HG03039 (cell line): Measurements from ENCODE around the gene PTDSS2.
"Not testable (repeated sequence)": the region's sequence is repeated elsewhere in the genome, so short reads cannot be mapped to it uniquely, and the experiment has no call there.

Experiments
- ATAC-seq: cut with Tn5 transposase; IDR thresholded peaks from one replicate; pipeline ENCODE4 v1.9.1; 2021; ENCODE audit warnings: mild to moderate bottlenecking, moderate library complexity; ENCODE audit not compliant: unreplicated experiment

The PTDSS2 gene

GRCh38 chr11:413120-414081, 36.7 kb upstream of the PTDSS2 start:
- ATAC-seq: no peak

- ATAC-seq: no peak
Observed at GRCh38 chr11:414318-414857, 35.7 kb upstream of the PTDSS2 start.

DNA sequence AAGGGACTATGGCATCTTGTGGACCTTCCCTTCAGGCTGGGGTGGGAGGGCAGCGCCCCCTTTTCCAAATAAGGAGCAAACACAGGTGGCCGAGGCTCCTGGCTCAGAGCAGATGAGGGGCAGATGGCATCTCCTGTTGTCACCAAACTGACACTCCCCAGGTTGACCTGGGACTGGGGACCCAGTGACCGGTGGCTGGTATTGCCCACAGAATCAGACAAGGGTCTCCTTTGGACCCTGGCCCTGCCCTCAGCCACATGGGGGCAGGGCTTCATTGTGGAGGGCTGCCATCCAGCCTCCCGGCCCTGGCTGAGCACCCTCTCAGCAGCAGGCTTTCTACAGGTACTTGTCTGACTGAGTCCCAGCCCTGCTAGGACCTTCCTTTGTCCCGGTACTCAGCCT, 34.4 kb upstream of the PTDSS2 start:
- no peak for ATAC-seq

DNA sequence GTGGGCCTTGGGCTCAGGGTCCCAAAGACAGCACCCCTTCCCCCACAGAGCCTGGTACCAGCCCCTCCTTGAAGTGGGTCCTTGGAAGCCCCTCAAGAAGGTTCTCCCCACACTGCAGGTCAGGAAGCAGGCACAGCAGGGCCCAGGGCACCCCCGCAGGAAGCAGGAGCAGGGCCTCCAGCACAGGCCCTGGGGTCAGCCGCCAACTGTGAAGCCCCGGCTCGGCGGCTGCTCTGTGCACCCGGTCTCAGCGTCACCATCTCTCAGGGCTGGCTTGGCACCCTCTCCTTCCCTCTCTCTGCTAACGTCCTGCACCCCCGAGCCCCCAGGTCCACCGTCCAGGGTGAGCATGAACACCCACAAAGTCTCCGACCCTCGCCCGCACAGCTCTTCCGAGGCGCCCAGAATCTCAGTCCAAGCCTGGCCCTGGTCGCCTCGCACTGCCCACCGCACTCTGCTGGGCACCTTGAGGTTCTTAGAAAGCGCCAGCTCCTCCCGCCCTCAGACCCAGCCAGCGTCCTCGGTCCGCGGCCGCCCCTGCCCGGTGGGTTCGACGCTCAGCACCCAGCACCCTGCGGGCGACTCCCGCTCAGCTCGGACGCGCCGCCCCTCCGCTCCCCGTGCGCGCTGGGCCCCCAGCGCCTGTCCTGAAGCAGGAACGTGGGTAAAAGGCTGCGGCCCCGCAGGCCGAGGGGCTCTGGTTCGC, 33.9 kb upstream of the PTDSS2 start:
- no peak for ATAC-seq

DNA sequence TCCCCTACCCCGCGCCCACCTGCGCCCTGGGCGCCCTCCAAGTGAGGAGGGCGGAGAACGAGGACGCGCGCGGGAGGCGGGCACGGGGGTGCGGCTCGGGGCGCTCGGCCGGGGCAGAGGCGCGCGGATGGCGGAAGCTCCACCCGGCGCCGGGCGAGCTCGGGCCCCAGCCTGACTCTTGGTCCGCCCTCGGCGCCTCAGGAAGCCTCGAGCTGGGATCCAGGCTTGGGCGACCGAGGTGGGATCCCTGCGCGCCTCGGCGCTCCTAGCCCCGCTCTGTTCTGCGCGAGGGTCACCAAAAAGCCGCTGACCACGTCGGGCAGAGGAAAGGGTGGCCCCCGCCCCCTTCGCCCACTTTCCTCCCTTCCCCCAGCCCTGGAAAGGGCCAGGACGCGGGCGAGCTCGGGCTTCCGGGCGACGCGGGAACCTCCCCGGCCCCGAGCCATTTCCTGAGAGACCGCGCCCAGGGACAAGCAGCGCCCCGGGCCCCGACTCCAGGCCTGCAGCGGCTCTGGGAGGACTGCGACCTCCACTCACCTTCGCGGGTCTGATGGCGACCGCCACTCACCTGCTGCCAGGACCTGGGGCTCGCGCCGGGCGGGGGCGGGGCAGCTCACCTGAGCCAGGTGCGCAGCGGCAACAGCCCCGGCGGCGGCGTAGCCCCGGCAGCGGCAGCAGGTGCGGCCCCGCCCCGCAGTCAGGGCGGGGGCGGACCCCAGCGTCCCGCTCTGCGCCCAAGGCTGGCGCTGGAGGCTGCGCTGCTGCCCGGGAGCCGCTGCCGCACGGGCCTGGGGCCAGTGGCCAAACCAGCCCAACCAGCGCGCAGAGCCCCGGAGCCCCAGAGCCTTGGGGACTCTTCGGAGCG, 33.1 kb upstream of the PTDSS2 start:
- no peak for ATAC-seq

DNA sequence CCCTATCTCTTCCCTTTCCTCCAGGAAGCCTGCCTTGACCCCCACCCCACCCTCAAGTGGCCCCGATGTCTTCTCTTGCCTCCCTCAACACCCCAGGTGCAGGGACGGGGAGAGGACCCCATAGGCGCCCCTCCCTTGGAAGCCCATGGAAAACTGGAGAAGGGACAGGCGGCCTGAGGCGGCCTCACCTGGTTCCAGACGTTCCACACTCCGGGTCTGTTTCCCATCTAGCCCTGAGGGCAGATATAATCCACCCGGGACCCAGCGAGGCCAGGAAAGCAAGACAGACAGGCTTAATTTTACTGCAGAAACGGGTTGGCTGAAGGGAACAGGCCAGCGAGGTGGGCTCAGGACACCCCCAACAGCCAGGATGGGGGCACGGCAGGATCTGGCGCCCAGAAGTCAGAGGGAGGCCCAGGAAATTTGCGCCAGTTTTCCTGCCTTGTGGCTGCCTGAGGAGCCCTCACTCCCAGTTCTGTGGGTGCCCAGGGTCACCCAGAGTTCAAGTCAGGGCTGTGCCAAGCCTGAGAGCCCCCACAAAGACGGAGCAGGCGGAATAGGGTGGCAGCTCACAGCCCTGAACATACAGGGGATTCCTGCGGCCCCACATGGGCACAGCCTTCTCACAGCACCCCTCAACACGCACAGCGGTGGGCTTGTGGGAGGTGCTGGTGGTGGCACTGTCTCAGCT, 32.3 kb upstream of the PTDSS2 start:
- no peak for ATAC-seq

- ATAC-seq: no peak
Observed at GRCh38 chr11:418343-419247, 31.5 kb upstream of the PTDSS2 start.

- ATAC-seq: no peak
Observed at GRCh38 chr11:419248-420005, 30.7 kb upstream of the PTDSS2 start.

DNA sequence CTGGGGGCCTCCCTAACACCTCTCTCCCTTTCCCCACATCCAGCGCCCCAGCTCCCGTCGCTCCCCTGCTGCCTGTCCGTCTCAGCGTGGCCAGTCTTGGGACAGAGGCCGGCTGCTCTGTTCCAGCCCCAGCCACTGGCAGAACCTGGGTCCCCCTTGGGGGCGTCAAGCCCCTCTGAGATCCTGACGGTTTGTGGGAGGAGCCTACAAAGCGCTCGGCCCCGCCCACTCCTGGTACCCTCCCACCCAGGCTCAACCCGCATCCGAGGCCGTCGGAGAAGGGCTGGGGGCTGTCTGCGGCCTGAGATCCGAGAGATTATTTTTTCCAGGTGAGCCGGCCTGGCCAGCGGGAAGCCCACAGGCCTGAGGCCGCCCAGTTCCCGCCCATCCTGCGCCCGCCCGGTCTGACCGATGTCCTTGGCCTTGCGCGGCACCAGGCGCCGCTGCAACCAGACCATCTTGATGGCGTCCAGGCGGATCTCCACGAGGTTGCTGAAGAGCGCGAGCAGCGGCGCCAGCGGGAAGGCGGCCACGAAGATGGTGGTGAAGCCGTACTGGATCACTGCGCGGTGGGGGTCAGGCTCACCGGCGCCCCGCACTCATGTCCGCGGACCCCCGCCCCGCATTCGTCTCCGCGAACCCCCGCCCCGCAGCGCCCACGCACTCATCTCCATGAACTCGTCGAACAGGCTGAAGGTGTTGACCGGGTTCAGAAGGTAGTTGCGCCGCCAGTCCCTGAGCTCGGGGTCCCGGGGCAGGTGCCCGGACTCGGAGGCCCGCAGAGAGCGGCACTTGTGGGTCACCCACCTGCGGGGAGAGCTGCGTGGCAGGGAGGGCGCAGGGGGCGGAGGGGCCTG, 29.8 kb upstream of the PTDSS2 start:
- no peak for ATAC-seq

GRCh38 chr11:420911-421321, 29.2 kb upstream of the PTDSS2 start:
- no peak for ATAC-seq

DNA sequence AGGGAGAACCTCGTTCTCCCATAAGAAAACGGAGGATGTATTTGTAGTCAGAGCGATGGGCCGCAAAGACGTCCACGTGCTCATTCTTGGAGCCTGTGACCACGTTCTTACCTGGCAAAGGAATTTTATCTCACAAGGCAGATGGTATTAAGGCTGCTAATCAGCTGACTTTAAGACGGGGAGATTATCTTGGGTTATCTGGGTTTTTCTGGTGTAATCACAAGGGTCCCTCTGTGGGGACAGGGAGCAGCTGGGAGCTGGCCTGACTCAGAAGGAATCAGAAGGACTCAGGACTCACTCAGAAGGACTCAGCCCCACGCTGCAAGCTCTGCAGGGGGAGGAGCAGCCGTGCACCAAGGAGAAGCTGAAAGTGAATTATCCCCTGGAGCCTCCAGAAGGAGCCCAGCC, 27.8 kb upstream of the PTDSS2 start:
- no peak for ATAC-seq

- no peak for ATAC-seq
Observed at GRCh38 chr11:424232-424631, 25.8 kb upstream of the PTDSS2 start.

DNA sequence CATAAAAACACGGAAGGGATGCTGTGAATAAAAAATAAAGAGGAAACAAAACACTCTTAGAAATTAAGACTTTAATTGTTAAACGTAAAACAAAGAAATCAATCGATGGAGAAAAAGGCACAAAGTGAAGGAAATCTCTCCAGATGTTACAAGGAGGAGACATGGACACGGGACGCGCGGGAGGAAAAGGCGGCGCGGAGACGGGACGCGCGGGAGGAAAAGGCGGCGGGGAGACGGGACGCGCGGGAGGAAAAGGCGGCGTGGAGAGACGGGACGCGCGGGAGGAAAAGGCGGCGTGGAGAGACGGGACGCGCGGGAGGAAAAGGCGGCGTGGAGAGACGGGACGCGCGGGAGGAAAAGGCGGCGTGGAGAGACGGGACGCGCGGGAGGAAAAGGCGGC, 25.3 kb upstream of the PTDSS2 start:
- ATAC-seq: not testable (repeated sequence)

- no peak for ATAC-seq
Observed at GRCh38 chr11:425301-425700, 24.8 kb upstream of the PTDSS2 start.

- ATAC-seq: no peak
Observed at GRCh38 chr11:426851-427250, 23.2 kb upstream of the PTDSS2 start.

DNA sequence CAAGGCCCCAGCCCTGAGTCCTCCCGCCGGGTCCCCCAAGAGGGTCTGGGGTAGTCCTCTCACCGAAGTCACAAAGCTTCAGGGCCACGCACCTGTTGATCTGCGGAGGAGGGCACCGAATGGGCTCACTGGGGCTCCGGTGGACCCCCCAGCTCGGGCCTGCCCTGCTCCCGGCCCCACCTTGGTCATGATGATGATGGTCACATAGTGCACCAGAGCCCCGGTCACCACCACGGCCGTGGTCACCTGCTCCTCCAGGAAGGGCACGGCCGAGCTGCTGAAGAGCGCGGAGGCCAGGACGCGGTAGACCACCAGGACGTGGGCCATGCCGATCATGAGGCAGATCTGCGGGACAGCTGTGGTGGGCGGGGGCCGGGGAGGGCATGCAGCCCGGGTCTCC, 21.8 kb upstream of the PTDSS2 start:
- no peak for ATAC-seq

- ATAC-seq: no peak
Observed at GRCh38 chr11:429391-429790, 20.7 kb upstream of the PTDSS2 start.
